Esophagus (tissue), 2 donors: Measurements from ENCODE around the gene CPLANE2. TPM values are rescaled to one million over a fixed set of nuclear protein-coding genes. Genes with fewer than 3 reads are reported as not detected.
"Not testable (repeated sequence)": the region's sequence is repeated elsewhere in the genome, so short reads cannot be mapped to it uniquely, and the experiment has no call there.

Experiments
- H3K27ac ChIP-seq, 2 donors: one replicate each; pipeline ENCODE4 v1.5.1; 2013; ENCODE audit warnings: low read depth in 2 of 2, mild to moderate bottlenecking in 2 of 2, inconsistent platforms in 1 of 2, low read length in 1 of 2, moderate library complexity in 1 of 2
- H3K27me3 ChIP-seq, 2 donors: one replicate each; pipeline ENCODE4 v1.6.1; 2013; ENCODE audit warnings: low read length in 2 of 2, control low read depth in 1 of 2, mild to moderate bottlenecking in 1 of 2; ENCODE audit not compliant: insufficient read depth in 2 of 2, control insufficient read depth in 1 of 2
- H3K36me3 ChIP-seq, 2 donors: one replicate each; pipeline ENCODE4 v1.6.1; 2013; ENCODE audit warnings: low read length in 1 of 2; ENCODE audit not compliant: control insufficient read depth in 2 of 2, insufficient read depth in 2 of 2
- H3K4me1 ChIP-seq, 2 donors: one replicate each; pipeline ENCODE4 v1.6.1; 2013; ENCODE audit warnings: low read length in 1 of 2; ENCODE audit not compliant: control insufficient read depth in 2 of 2, insufficient read depth in 2 of 2
- H3K4me3 ChIP-seq, 2 donors: one replicate each; pipeline ENCODE4 v1.5.1; 2013; ENCODE audit warnings: low read length in 2 of 2, mild to moderate bottlenecking in 2 of 2, low read depth in 1 of 2, moderate library complexity in 1 of 2
- H3K9me3 ChIP-seq, 2 donors: one replicate each; pipeline ENCODE4 v1.6.1; 2013; ENCODE audit warnings: mild to moderate bottlenecking in 2 of 2, low read depth in 1 of 2, low read length in 1 of 2, moderate library complexity in 1 of 2; ENCODE audit not compliant: control insufficient read depth in 2 of 2, insufficient read depth in 1 of 2
- WGBS, 2 donors: extraction: QIAGEN DNeasy Blood & Tissue Kit; methylation state at CpG; one replicate each; pipeline ENCODE4 v1.1.7; 2013; 5-methylcytosine and 5-hydroxymethylcytosine counted together
- polyA plus RNA-seq, 2 donors: library from polyadenylated mRNA; stranded (reverse); fragments of 200-250 nt; gene quantifications; one replicate each; pipeline ENCODE4 v1.2.3, GENCODE V29; 2013
- donor health status: healthy with polysubstance abuse.
- donor health status: Bipolar disorder and iron deficiency.

The CPLANE2 gene
- polyA plus RNA-seq, 2 donors = 3.2 to 4.1 TPM

DNA sequence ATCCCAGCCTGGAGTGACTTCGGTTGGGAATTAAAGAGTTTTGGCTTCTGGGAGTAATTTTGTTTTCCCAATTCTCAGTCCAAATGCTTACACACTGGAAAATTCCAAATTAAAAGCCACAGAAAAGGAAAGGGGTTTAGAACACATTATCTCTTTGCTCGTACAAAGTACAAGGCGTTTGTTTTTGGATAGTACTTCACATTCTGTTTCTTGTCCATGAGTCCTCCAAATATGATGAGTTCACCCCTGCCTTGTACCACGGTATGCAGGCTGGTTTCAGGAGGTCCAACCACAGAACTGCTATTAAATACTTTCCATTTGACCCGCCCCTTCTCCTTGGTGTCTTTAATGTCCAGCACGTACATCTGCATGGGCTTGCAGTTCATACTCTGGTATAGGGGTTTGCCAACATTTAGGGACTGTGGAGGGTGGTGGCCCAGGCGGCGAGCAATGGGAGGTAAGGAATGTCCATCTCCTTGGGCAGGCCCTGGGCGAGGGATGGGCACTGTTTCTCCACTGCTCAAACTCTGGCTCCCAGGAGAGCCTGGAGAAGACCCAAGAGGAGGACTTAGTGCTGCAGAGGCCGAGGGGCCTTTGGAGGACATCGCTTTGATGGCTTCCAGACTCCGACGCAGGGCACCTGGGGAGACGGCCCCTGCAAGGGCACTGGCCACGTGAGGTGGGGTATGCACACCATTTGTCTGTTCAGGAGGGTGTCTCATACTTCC is 13.7 kb upstream of the CPLANE2 start:
- 83% methylated on average over 15 of the region's 15 CpGs for WGBS, 2 donors
- Histone ChIP-seq H3K4me1 (peaks cover 0 to 7% of the 10 kb centered on the region in 2 donors), H3K9me3 (no peaks in the 10 kb centered on the region), H3K4me3 (no peak overlapping the region), H3K27me3 (no peaks in the 10 kb centered on the region), H3K36me3 (peaks cover 11 to 19% of the 10 kb centered on the region in 2 donors), H3K27ac (peak overlapping the region; percentile 59 to 77)

DNA sequence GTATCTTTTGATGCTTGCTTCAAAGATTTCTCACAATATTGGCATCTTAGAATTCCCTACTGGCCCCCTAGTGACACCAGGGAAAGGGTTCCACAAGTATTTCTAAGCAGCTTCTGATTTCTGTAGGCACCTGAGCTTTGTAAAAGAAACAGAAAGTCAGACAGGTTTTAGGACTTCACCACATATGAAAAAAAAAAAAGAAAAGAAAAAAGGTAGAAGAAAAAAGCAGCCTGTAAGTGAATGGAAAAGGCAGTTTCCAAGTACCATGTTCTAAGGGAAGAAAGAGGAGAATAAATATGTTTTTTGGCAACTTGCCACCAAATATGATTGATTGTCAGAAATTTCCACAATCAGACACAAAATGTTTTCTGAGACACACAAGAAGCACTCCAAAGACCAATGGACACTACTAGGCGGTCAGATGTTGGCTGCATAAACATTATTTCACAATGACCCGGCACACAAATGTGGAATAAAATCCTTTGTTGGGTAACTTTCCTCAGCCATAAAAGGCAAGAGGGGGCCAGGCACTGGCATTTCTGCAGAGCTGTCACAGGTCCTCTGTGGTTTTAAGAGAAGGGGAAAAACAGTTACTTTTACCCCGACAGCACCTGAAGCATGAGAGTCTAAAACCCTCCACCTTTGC is 12.7 kb upstream of the CPLANE2 start:
- WGBS, 2 donors = 47 to 49% methylated on average over 3 of the region's 3 CpGs
- Histone ChIP-seq H3K36me3 (peaks cover 11 to 22% of the 10 kb centered on the region in 2 donors), H3K4me1 (peaks cover 0 to 7% of the 10 kb centered on the region in 2 donors)

DNA sequence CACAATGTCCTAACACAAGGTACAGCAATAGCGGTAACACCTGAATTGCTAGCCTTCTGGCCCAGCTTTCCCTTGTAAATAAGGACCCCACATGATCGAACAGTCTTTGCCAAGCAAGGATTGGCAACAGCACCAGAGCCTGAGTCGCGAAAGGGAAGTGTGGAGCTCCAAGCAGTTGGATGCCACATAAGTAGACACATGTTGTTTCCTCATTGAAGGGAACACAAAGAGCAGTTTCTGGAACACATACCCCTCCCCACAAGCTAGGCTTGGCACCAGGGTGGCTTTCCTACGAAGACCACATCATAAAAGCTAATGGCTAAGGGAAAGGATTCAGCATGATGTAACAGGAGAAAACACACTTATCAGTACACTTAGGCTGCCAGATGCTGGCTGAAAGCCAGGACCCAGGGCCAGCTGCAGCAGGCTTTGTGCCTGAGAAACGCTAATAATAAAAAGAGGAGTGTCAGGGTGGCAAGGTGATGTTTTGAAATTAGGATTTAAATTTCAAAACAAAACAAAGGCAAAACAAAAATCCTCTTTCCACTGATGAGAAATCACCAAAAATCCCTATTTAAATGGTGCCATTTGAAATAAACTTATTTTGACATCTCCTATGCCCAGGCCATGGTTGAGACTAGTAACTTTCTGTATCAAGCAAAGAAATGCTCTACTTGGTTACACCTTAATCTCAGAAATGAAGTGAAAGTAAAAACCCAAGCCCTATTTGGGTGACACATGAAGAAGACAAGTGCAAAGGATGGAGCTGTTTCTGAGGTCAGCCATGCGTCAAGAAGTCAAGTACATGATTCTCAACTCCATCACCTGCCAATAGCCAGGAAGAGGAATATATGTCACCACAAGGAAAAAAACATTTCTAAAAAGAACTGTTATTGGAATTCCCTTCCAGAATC is 11.9 kb upstream of the CPLANE2 start:
- WGBS, 2 donors = 24 to 32% methylated on average over 7 of the region's 7 CpGs
- peaks cover 4 to 11% of the 10 kb centered on the region in 2 donors for H3K4me1 ChIP-seq
- H3K27me3 ChIP-seq = no peaks in the 10 kb centered on the region
- H3K4me3 ChIP-seq = no peak overlapping the region
- no peaks in the 10 kb centered on the region for H3K9me3 ChIP-seq
- peak overlapping the region; percentile 77 to 87 for H3K27ac ChIP-seq
- H3K36me3 ChIP-seq = peaks cover 11 to 19% of the 10 kb centered on the region in 2 donors

More for the DNA sequence above, 12.7 kb upstream of the CPLANE2 start:
- no peaks in the 10 kb centered on the region for H3K27me3 ChIP-seq
- peak overlapping the region; percentile 36 to 77 for H3K27ac ChIP-seq
- no peaks in the 10 kb centered on the region for H3K9me3 ChIP-seq
- H3K4me3 ChIP-seq = no peak overlapping the region

DNA sequence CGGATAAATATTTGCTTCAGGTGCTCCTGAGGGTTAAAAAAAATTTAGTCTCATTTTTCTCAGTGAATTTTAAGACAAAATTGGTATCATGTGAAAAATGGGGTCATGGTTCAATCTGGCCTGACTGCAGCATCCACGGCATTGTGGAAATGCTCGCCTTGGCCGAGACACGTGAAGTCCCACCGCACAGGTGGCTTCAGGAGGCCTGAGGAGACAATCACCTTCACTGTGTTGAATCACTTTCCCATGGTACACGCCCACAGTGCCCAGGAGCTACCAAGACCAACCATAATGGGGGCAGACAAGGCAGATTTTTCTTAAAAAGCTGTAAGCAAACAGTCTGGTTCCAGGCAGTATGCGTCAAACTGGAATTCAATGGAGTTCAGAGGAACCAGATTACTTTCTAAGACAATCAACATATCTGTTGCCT is 11.0 kb upstream of the CPLANE2 start:
- Histone ChIP-seq H3K27me3 (no peaks in the 10 kb centered on the region), H3K4me3 (no peak overlapping the region), H3K27ac (peak overlapping the region; percentile 68 to 87), H3K36me3 (peaks cover 11 to 17% of the 10 kb centered on the region in 2 donors), H3K4me1 (peaks cover 4 to 14% of the 10 kb centered on the region in 2 donors), H3K9me3 (no peaks in the 10 kb centered on the region)
- WGBS, 2 donors = 70% methylated on average over 8 of the region's 8 CpGs

- Histone ChIP-seq H3K27ac (peak overlapping the region; percentile 38 to 81), H3K9me3 (no peaks in the 10 kb centered on the region), H3K4me1 (peaks cover 4 to 15% of the 10 kb centered on the region in 2 donors), H3K4me3 (no peak overlapping the region), H3K27me3 (no peaks in the 10 kb centered on the region), H3K36me3 (peaks cover 9 to 17% of the 10 kb centered on the region in 2 donors)
- WGBS, 2 donors = 69 to 78% methylated on average over 2 of the region's 2 CpGs
Measured at GRCh38 chr1:16247441-16247840, 10.5 kb upstream of the CPLANE2 start.

GRCh38 chr1:16246961-16247360 is 10.0 kb upstream of the CPLANE2 start:
- peaks cover 4 to 17% of the 10 kb centered on the region in 2 donors for H3K36me3 ChIP-seq
- no peak overlapping the region for H3K4me3 ChIP-seq
- no peaks in the 10 kb centered on the region for H3K9me3 ChIP-seq
- H3K4me1 ChIP-seq = peaks cover 4 to 15% of the 10 kb centered on the region in 2 donors
- H3K27ac ChIP-seq = peak overlapping the region; percentile 38 to 81
- WGBS, 2 donors = 79 to 84% methylated on average over 5 of the region's 5 CpGs
- no peaks in the 10 kb centered on the region for H3K27me3 ChIP-seq

GRCh38 chr1:16246239-16246638 is 9.3 kb upstream of the CPLANE2 start:
- H3K4me1 ChIP-seq = peaks cover 4 to 18% of the 10 kb centered on the region in 2 donors
- 89 to 97% methylated on average over 1 of the region's 1 CpG for WGBS, 2 donors
- not testable (repeated sequence) for H3K27ac ChIP-seq

GRCh38 chr1:16245476-16246196 is 8.7 kb upstream of the CPLANE2 start:
- Histone ChIP-seq H3K27me3 (no peaks in the 10 kb centered on the region), H3K4me3 (no peak overlapping the region), H3K27ac (no peak overlapping the region), H3K9me3 (no peaks in the 10 kb centered on the region), H3K36me3 (peaks cover under 1 to 8% of the 10 kb centered on the region in 2 donors), H3K4me1 (peaks cover 4 to 20% of the 10 kb centered on the region in 2 donors)
- WGBS, 2 donors = 88 to 90% methylated on average over 9 of the region's 9 CpGs

More at GRCh38 chr1:16246239-16246638, 9.3 kb upstream of the CPLANE2 start:
- H3K9me3 ChIP-seq, H3K4me3 ChIP-seq, H3K27me3 ChIP-seq: not testable (repeated sequence)
- H3K36me3 ChIP-seq = peaks cover 4 to 14% of the 10 kb centered on the region in 2 donors
